SU-DHL-6 (cell line): Measurements from ENCODE around the gene TARS1.

Experiments
- H2AFZ ChIP-seq: fragments of 200-600 bp; sonication (generic); 2 replicates; pipeline ENCODE4 v1.6.1; 2014; ENCODE audit warnings: low read depth, mild to moderate bottlenecking, moderate library complexity, mixed read lengths, antibody characterized with exemption, low read length; ENCODE audit not compliant: severe bottlenecking
- H3F3A ChIP-seq: fragments of 200-600 bp; shearing (Covaris generic); 2 replicates; pipeline ENCODE4 v1.6.0; 2016; ENCODE audit warnings: antibody characterized with exemption, mild to moderate bottlenecking; ENCODE audit not compliant: insufficient read depth
- H3K27ac ChIP-seq: fragments of 200-600 bp; sonication (generic); 2 replicates; pipeline ENCODE4 v1.5.1; 2016; ENCODE audit warnings: low read depth, mild to moderate bottlenecking, low read length, moderate library complexity, mixed read lengths
- H3K27me3 ChIP-seq: fragments of 200-600 bp; sonication (generic), shearing (Covaris generic); 2 replicates; pipeline ENCODE4 v1.6.0; 2014; ENCODE audit warnings: mild to moderate bottlenecking, low read length
- H3K36me3 ChIP-seq: fragments of 200-600 bp; sonication (generic); 2 replicates; pipeline ENCODE4 v1.6.1; 2014; ENCODE audit warnings: mild to moderate bottlenecking, low read length, mixed read lengths
- H3K4me2 ChIP-seq: fragments of 300-600, 200-600 bp; shearing (Covaris generic), sonication (generic); 2 replicates; pipeline ENCODE4 v1.6.0; 2014; ENCODE audit warnings: low read length, low read depth, mild to moderate bottlenecking; ENCODE audit not compliant: poor library complexity, severe bottlenecking
- H3K4me3 ChIP-seq: fragments of 200-600 bp; sonication (generic); 2 replicates; pipeline ENCODE4 v1.5.1; 2014; ENCODE audit warnings: antibody characterized with exemption, low read length, mild to moderate bottlenecking, mixed read lengths; ENCODE audit not compliant: insufficient read depth, poor library complexity, severe bottlenecking
- H3K79me2 ChIP-seq: fragments of 200-600 bp; sonication (generic); 2 replicates; pipeline ENCODE4 v1.6.1; 2014; ENCODE audit warnings: mild to moderate bottlenecking, low read length, moderate library complexity; ENCODE audit not compliant: insufficient read depth
- H3K9ac ChIP-seq: fragments of 200-600 bp; sonication (generic); 2 replicates; pipeline ENCODE4 v1.7.0; 2014; ENCODE audit warnings: mild to moderate bottlenecking, low read length
- H3K9me2 ChIP-seq: fragments of 200-600 bp; sonication (generic); replicated peaks from 2 replicates; pipeline ENCODE4 v1.6.1; 2014; ENCODE audit warnings: low read length; ENCODE audit not compliant: insufficient read depth
- H3K9me3 ChIP-seq: fragments of 200-600 bp; sonication (generic); 2 replicates; pipeline ENCODE4 v1.6.1; 2014; ENCODE audit warnings: low read length, mixed read lengths; ENCODE audit not compliant: insufficient read depth
- H4K20me1 ChIP-seq: fragments of 200-600 bp; sonication (generic); 2 replicates; pipeline ENCODE4 v1.6.1; 2014; ENCODE audit warnings: low read depth, mild to moderate bottlenecking, antibody characterized with exemption, low read length, moderate library complexity, mixed read lengths
- CTCF ChIP-seq: fragments of 200-600 bp; sonication (generic); IDR thresholded peaks from one replicate; pipeline ENCODE4 v1.5.1; 2017; ENCODE audit warnings: antibody characterized with exemption, mild to moderate bottlenecking, low read length, moderate library complexity; ENCODE audit not compliant: insufficient read depth, poor library complexity, severe bottlenecking
- EZH2phosphoT487 ChIP-seq: fragments of 200-600 bp; sonication (generic), shearing (Covaris generic); conservative IDR thresholded peaks from 2 replicates; pipeline ENCODE4 v1.6.1; 2018; ENCODE audit warnings: mild to moderate bottlenecking, antibody characterized with exemption, low read length, moderate library complexity, mixed read lengths

Gene TARS1

GRCh38 chr5:33516421-33516820 is 75.7 kb downstream of the TARS1 start:
- Histone ChIP-seq H4K20me1 (no peaks in the 10 kb centered on the region), H3K79me2 (no peaks in the 10 kb centered on the region), H3K36me3 (no peaks in the 10 kb centered on the region), H3K9me2 (no peaks in the 10 kb centered on the region), H3K9ac (no peak overlapping the region), H3K27me3 (no peaks in the 10 kb centered on the region), H3K27ac (no peak overlapping the region), H2AFZ (no peak overlapping the region), H3K4me3 (no peak overlapping the region), H3F3A (no peaks in the 10 kb centered on the region), H3K4me2 (no peak overlapping the region), H3K9me3 (no peaks in the 10 kb centered on the region)
- TF ChIP-seq CTCF (no peak), EZH2phosphoT487 (no peak)
